ENCODE measurements around the gene MAPK10. TPM values are rescaled to one million over a fixed set of nuclear protein-coding genes. Genes with fewer than 3 reads are reported as not detected.

The MAPK10 gene
- polyA plus RNA-seq, 2 of the 4 experiments (the other 2 are of a cell fraction) = 1.4 to 3.4 TPM

- Histone ChIP-seq H3K27ac (no peak overlapping the region), H3K4me3 (no peak overlapping the region), H3K4me2 (no peak overlapping the region), H3K4me1 (no peaks in the 10 kb centered on the region), H3K9me3 (no peaks in the 10 kb centered on the region)
- no peak for DNase-seq (ENCODE audit: low read depth in 1 of 2, low spot score in 1 of 2)
- TF ChIP-seq EP300 (IDR thresholded peaks at IDR 0.05) (no peak), FOXS1 (CRISPR knock-in tag; IDR thresholded peaks at IDR 0.05) (no peak), RCOR1 (IDR thresholded peaks at IDR 0.05; ENCODE audit: low read depth, low read length) (no peak)
- no peak for FAIRE-seq
- POLR2A ChIA-PET = no interaction called here
- WGBS (ENCODE audit: missing lambda C conversion rate) = 89% methylated on average over 1 of the region's 1 CpG
- CTCF ChIA-PET = interaction anchor here (1.1 to 2.1 kb wide), 2 partner anchors 8 to 190 kb away, joined by 4 to 5 read pairs; no protein-coding TSS in a partner anchor
- no peak for ATAC-seq
These were observed 373.6 kb downstream of the MAPK10 start for GRCh38 chr4:85986266-85986665.

GRCh38 chr4:85979276-85979675 is 380.6 kb downstream of the MAPK10 start:
- WGBS (ENCODE audit: missing lambda C conversion rate) = 62% methylated on average over 3 of the region's 3 CpGs
- Histone ChIP-seq H3K4me2 (no peak overlapping the region), H3K27ac (no peak overlapping the region), H3K9me3 (no peaks in the 10 kb centered on the region), H3K4me1 (no peaks in the 10 kb centered on the region), H3K4me3 (no peak overlapping the region)
- TF ChIP-seq FOSL2 (IDR thresholded peaks at IDR 0.05) (no peak), FOSL2 (CRISPR knock-in tag; IDR thresholded peaks at IDR 0.05) (no peak), RFX5 (IDR thresholded peaks at IDR 0.05) (no peak), EP300 (IDR thresholded peaks at IDR 0.05) (no peak), NR3C1 (IDR thresholded peaks at IDR 0.05) (no peak), ZFP36 (IDR thresholded peaks at IDR 0.05; ENCODE audit: borderline replicate concordance, partially characterized antibody) (no peak), RCOR1 (IDR thresholded peaks at IDR 0.05; ENCODE audit: low read depth, low read length) (no peak), POLR2A (IDR thresholded peaks at IDR 0.05; ENCODE audit: low read length) (no peak), ELK1 (IDR thresholded peaks at IDR 0.05; ENCODE audit: low read depth, low read length) (no peak), HEYL (CRISPR knock-in tag; IDR thresholded peaks at IDR 0.05) (no peak), ZNF302 (CRISPR knock-in tag; IDR thresholded peaks at IDR 0.05) (no peak), ZSCAN20 (CRISPR knock-in tag; IDR thresholded peaks at IDR 0.05) (no peak)
- ATAC-seq = no peak
- POLR2A ChIA-PET = no interaction called here
- CTCF ChIA-PET = interaction anchor here (1.5 kb wide), 1 partner anchor 182 kb away, joined by 6 read pairs; no protein-coding TSS in a partner anchor
- DNase-seq (ENCODE audit: low read depth in 1 of 2, low spot score in 1 of 2) = no peak
- no peak for FAIRE-seq

DNA sequence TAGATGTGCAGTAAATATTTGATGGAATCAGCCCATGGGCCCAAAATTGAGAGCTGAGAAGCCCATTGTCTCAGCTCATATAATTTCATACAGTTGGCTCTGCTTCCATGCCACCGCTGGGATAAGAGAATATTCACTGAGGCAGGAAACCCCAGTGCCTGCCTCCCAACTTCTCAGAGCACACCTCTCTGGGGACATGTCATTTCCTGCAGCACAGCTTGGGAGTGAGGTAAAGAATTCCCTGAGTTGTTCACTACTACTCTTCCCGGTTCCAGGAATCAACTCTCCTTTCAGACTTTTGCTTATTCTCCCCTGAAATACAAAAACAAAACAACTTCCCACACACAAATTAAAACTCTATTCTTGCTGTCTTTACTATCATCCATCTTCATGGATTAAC is 389.3 kb downstream of the MAPK10 start:
- Histone ChIP-seq H3K4me1 (no peaks in the 10 kb centered on the region; the same call in 2 of the 3 replicates), H3K4me2 (no peak overlapping the region), H3K27ac (no peak overlapping the region), H3K9me3 (no peaks in the 10 kb centered on the region), H3K4me3 (no peak overlapping the region)
- no peak for TF ChIP-seq HOXA7 (CRISPR knock-in tag; IDR thresholded peaks at IDR 0.05)
- TF ChIP-seq CBX2 (IDR thresholded peaks at IDR 0.05; ENCODE audit: borderline replicate concordance, low read depth) = no peak
- no peak for TF ChIP-seq SREBF2 (IDR thresholded peaks at IDR 0.05)
- no peak for TF ChIP-seq ZC3H11A (IDR thresholded peaks at IDR 0.05)
- no peak for TF ChIP-seq CEBPB (IDR thresholded peaks at IDR 0.05)
- ATAC-seq (no peak), FAIRE-seq (no peak), DNase-seq (ENCODE audit: low read depth in 1 of 2, low spot score in 1 of 2) (no peak)
- WGBS (ENCODE audit: missing lambda C conversion rate) = 76% methylated on average over 2 of the region's 2 CpGs
- CTCF ChIA-PET = interaction anchor here (1.3 to 9.0 kb wide), 3 partner anchors 22 to 208 kb away, joined by 3 to 117 read pairs (median 3); no protein-coding TSS in a partner anchor
- POLR2A ChIA-PET = no interaction called here

- CTCF ChIA-PET = interaction anchor here (0.6 to 9.0 kb wide), 19 partner anchors 11 to 824 kb away, joined by 3 to 117 read pairs (median 3); no protein-coding TSS in a partner anchor
- DNase-seq (ENCODE audit: low read depth in 1 of 2, low spot score in 1 of 2) = peak; percentile 18 to 35
- Histone ChIP-seq H3K4me2 (no peak overlapping the region), H3K4me1 (no peaks in the 10 kb centered on the region; the same call in 2 of the 3 replicates), H3K9me3 (no peaks in the 10 kb centered on the region), H3K27ac (no peak overlapping the region), H3K4me3 (no peak overlapping the region)
- peak; percentile 46 for FAIRE-seq
- peak in 1 of 2 experiments; percentile 63; a peak in 2 of 6 replicates for ATAC-seq
- 33% methylated on average over 3 of the region's 3 CpGs for WGBS (ENCODE audit: missing lambda C conversion rate)
- POLR2A ChIA-PET = interaction anchor here (1.2 kb wide), 1 partner anchor 172 kb away, joined by 4 read pairs; no protein-coding TSS in a partner anchor
- TF ChIP-seq JUNB (IDR thresholded peaks at IDR 0.05) (no peak), POLR2A (IDR thresholded peaks at IDR 0.05; ENCODE audit: low read length) (no peak), HDAC2 (IDR thresholded peaks at IDR 0.05) (no peak), CHD2 (IDR thresholded peaks at IDR 0.05; ENCODE audit: low read length, partially characterized antibody) (no peak), RAD21 (conservative IDR thresholded peaks at IDR 0.05 in 1 of 2, IDR thresholded peaks at IDR 0.05 in 1 of 2) (peak; percentile 78 to 81), CHD4 (IDR thresholded peaks at IDR 0.05; ENCODE audit: borderline replicate concordance) (no peak), HOXB13 (CRISPR knock-in tag; IDR thresholded peaks at IDR 0.05; ENCODE audit: low read depth) (no peak)
- TF ChIP-seq, protein P1, sequence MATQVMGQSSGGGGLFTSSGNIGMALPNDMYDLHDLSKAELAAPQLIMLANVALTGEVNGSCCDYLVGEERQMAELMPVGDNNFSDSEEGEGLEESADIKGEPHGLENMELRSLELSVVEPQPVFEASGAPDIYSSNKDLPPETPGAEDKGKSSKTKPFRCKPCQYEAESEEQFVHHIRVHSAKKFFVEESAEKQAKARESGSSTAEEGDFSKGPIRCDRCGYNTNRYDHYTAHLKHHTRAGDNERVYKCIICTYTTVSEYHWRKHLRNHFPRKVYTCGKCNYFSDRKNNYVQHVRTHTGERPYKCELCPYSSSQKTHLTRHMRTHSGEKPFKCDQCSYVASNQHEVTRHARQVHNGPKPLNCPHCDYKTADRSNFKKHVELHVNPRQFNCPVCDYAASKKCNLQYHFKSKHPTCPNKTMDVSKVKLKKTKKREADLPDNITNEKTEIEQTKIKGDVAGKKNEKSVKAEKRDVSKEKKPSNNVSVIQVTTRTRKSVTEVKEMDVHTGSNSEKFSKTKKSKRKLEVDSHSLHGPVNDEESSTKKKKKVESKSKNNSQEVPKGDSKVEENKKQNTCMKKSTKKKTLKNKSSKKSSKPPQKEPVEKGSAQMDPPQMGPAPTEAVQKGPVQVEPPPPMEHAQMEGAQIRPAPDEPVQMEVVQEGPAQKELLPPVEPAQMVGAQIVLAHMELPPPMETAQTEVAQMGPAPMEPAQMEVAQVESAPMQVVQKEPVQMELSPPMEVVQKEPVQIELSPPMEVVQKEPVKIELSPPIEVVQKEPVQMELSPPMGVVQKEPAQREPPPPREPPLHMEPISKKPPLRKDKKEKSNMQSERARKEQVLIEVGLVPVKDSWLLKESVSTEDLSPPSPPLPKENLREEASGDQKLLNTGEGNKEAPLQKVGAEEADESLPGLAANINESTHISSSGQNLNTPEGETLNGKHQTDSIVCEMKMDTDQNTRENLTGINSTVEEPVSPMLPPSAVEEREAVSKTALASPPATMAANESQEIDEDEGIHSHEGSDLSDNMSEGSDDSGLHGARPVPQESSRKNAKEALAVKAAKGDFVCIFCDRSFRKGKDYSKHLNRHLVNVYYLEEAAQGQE (IDR thresholded peaks at IDR 0.05) = no peak
These were observed 390.7 kb downstream of the MAPK10 start for GRCh38 chr4:85968945-85969819.
